GM21529 (cell line): ENCODE measurements around the gene RACK1.

ENCODE experiments used
- ATAC-seq: cut with Tn5 transposase; IDR thresholded peaks from one replicate; pipeline ENCODE4 v1.9.1; 2021; ENCODE audit not compliant: unreplicated experiment

The RACK1 gene

DNA sequence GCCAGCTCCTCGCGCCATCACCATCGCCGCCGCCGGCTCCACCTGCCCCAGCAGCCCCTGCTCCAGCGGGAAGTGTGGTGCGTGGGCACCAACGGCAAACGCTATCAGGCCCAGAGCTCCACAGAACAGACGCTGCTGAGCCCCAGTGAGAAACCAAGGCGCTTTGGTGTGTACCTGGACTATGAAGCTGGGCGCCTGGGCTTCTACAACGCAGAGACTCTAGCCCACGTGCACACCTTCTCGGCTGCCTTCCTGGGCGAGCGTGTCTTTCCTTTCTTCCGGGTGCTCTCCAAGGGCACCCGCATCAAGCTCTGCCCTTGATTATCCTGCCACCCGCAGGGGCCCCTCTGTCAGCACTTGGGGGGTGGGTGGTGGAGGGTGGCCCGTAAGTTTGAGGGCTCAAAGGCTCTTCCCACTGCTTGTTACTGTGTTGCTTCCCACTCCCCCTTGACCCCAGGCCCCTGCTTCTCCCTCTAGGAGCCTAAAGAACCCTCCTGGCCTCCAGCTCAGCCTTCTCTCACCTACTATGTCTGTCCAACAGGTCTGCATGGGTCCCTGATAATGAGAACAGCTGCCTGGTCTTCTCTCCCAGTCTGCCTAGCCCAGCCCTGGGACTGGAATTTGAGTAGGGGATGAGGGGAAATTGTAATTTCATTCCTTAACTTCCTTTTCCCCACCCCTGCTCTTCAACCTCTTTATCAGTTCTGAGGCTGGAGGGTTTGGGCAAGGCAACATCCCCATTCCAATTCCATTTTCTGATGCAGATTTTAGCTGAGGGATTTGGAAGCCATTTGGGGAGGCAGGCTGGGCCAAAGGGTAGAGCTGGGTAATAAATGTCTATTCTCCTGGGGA is 9.0 kb downstream of the RACK1 start:
- ATAC-seq, result no peak

DNA sequence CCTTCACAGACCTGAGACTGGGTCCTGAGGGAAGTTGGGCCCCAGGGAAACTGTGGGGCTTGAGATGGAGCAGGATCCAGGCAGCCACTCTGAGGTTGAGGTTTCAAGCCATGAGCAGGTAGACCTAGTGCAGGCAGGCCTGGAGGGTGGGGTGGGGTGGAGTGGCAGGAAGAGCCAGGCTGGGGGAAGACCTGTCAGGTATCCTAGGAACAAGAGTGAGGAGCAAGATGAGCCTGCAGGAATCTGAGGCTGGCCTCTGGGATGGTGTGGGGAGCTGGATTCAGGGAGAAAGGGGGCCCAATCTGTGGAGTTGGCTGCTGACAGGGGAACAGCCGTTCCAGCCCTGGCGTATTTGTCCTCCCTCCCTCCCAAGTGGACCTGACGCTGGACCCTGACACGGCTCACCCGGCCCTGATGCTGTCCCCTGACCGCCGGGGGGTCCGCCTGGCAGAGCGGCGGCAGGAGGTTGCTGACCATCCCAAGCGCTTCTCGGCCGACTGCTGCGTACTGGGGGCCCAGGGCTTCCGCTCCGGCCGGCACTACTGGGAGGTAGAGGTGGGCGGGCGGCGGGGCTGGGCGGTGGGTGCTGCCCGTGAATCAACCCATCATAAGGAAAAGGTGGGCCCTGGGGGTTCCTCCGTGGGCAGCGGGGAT is 9.8 kb downstream of the RACK1 start:
- no peak for ATAC-seq

DNA sequence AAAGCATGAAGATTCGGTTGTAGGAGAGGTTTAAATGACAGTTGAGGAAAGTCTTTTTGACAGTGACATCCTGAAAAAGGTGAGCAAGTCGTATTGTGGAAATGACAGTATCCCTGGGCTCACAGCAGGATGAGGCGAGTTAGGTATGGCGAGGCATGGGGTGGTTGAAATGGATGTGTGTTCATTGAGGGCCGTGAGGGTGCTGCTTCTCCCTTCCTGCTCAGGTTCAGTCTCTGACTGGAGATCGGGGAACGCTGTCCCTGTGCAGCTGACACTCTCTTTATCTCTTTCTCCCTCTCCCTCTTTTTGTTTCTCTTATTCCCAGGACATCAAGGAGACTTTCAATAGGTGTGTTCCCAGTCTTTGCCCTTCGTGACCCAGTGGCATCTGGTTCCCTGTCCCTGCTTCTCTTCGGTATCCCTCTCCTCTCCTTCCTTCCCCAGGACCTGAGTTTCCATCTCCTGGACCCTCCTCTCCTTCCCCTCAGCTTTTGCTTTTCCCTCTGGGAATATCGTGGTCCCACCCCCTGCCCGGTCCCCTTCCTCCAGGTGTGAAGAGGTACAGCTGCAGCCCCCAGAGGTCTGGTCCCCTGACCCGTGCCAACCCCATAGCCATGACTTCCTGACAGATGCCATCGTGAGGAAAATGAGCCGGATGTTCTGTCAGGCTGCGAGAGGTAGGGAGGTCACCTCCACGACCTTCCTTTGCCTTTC is 10.5 kb downstream of the RACK1 start:
- no peak for ATAC-seq

DNA sequence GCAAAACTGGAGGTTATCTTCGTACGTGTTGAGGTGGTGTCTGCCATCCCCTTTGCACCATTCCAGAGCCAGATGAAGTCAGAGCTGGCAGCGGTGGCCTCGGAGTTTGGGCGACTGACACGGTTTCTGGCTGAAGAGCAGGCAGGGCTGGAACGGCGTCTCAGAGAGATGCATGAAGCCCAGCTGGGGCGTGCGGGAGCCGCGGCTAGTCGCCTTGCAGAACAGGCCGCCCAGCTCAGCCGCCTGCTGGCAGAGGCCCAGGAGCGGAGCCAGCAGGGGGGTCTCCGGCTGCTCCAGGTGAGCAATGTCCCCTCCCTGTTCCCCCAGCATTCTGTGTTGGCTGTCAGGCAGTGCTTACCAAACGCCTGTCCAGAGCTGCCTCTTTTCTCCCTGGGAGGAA is 11.1 kb downstream of the RACK1 start:
- ATAC-seq, result no peak

DNA sequence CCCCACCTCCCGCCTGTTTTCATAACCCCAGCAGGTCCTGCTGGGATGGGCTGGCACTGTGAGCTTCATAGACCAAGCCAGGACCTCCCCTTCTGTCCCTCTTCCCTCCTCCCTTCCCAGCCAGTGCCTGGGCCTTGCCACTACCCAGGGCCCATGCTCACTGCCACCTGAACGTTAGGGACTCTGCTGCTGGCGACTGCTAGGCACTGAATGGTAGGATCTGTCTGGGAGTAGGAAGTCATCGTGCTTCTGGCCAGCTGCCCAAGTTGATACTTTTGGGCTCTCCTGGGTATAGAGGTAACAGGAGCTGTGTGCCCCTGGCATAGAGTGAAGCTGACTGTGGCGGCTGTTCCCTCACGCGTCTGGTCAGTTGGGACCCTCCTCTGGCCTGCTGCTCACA is 12.3 kb downstream of the RACK1 start:
- ATAC-seq, result no peak

DNA sequence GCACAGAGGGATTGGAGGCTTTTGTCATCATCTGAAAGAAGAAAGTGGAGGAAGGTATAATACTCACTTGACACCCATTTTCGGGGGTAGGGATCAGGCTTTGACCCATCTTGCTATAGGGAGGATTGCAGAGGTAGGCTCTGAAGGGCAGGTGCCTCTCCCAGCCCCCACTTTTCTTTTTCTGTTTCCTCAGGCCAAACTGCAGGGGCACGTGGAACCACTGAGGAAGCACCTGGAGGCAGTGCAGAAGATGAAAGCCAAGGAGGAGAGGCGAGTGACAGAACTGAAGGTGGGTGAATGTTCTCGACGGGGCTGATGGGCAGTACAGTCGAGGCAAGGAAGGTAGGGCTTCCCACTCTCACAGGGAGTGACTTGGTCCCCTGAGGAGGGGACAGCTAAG is 13.2 kb downstream of the RACK1 start:
- ATAC-seq, result no peak

DNA sequence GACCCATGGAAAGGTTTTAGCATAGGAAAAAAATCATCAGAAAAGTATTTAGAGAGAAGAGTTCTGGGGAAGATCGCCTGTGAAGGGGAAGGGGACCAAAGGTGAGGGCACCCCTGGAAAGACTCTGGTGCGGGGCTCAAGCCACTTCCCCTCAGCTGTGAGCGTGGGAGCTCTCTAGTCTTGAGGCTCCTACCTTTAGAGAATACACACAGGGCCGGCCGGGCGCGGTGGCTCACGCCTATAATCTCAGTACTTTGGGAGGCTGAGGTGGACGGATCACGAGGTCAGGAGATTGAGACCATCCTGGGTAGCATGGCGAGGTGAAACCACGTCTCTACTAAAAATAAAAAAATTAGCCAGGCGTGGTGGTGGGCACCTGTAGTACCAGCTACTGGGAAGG is 13.7 kb downstream of the RACK1 start:
- ATAC-seq, result no peak

- no peak for ATAC-seq
These were observed 19.1 kb downstream of the RACK1 start for GRCh38 chr5:181224390-181225229.

DNA sequence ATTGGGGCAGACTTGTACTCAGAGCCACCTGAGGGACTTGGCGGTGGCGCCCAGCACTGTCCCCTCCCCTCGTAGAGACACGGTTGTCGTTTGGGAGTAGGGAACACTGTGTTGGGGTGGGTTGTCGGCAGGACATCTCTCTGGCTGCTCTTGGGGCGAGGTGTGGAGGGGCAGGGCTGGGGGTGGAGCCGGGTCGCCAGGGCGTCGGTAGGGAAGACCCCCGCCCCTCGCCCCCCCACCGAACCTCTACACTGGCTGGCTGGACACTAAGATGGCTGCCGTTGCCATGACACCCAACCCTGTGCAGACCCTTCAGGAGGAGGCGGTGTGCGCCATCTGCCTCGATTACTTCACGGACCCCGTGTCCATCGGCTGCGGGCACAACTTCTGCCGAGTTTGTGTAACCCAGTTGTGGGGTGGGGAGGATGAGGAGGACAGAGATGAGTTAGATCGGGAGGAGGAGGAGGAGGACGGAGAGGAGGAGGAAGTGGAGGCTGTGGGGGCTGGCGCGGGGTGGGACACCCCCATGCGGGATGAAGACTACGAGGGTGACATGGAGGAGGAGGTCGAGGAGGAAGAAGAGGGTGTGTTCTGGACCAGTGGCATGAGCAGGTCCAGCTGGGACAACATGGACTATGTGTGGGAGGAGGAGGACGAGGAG is 19.8 kb downstream of the RACK1 start:
- no peak for ATAC-seq

DNA sequence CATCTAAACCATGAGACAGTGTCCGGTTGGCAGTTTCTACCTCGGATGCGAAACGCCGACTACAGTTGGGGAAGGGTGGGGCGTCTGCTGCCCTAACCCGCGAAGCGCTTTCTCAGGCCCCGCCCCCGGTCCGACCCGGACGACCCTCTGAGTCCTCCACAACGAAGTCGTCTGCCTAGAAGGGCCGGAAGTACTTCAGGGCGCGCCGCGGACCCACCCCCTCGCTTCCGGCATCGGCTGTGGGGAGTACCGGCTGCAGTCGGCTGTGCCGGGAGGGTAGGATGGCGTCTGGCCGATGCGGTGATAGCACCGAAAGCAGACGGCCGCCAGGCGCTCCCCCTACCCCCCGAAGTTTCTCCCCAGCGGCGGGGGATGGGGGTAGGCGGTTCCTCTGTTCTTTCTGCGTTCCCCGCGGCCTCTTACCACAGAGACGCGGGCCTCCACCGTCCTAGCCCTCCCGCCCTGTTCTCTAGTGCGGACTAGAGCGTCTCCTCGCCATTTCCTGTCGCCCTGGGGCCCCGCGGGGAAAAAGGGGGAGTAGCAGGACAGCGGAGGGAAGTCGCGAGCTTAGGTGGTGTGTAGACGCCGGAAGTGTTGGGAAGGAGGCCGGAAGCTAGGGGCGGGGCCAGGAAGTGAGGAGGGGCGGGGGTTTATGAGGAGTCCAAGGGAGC is 20.5 kb downstream of the RACK1 start, which contains the start of gene TRIM41:
TRIM41 (plus strand) TSS at position 224 of the 671 bp plus-strand sequence. CDS start 719 bp downstream, outside the sequence.
- peak; percentile 60 for ATAC-seq

GRCh38 chr5:181222630-181223057 is 21.1 kb downstream of the RACK1 start:
- ATAC-seq, result no peak

- ATAC-seq, result peak; percentile 26
These were observed 21.7 kb downstream of the RACK1 start for GRCh38 chr5:181221792-181222629.

- ATAC-seq, result no peak
These were observed 22.5 kb downstream of the RACK1 start for GRCh38 chr5:181221105-181221791.

DNA sequence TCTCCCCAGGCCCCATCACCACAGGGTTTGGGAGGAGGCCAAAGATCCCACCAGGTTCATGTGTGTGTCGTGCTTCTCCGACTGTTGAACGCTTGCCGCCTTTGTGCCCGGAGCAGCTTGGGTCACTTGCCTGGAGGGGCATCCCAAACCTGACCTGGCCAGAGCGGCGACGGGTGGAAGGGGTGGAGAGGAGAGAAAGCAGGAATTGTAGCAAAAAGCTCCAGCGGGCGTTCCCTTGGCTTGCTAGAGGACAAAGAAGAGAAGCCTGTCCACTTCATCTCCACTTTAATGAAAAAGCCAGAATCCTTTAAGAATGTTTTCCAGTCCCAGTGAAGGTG is 23.6 kb downstream of the RACK1 start:
- no peak for ATAC-seq

DNA sequence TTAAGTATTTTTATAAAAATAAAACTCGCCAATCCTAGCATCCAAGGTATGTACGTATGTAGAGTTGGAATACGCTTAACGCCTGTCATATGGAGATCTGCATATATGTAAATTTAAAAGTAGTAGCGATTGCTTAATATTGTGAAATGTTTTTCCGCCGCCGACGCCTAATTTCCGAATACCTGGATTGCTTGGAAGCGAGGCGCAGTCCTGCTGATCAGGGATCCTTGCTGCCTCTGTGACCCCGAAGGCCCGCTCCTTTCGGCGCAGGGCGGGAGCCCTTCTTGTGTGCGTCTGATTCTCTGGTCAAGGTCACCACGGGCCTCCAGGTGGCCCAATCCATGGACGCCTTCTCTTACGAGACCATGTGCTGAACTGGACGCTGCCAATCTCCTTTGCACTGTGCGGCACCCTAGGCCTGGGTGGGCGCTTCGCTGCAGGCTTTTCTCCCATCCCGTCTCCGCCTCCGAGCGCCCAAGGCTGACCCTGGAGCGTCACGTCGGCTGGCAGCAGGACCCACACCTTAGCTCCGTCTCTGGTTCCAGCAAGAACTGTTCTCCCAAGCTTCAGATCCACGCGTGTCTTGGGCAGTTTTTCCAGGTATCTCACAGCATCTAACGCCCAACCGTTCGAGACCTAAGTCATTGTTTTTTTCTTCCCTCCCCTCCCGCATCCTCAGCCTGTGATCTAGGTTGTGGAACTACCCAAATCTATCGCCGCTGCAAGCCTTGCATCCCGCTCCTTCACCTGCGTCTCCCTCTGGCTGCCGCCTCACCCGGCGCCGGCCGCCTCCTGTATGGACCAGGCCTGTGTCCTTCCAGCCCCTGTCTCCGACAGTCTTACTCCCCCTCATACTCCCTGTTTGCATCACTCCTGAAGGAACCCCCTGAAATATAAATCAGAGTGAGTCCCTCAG is 24.2 kb downstream of the RACK1 start:
- ATAC-seq, result no peak

DNA sequence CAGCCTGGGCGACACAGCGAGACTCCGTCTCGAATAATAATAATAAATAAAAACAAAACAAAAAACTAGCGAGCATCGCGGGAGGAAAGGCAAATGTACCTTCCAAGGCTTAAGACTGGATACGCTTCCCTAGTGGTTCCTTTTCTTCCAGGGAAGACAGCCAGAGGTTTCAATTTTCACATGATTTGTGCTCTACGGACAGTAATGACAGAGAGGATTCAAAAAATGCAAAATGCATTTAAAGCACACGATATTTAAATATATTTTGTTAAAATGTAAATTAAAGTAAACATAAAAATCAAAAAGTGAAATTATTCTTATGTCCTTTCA is 24.9 kb downstream of the RACK1 start:
- ATAC-seq, result no peak

DNA sequence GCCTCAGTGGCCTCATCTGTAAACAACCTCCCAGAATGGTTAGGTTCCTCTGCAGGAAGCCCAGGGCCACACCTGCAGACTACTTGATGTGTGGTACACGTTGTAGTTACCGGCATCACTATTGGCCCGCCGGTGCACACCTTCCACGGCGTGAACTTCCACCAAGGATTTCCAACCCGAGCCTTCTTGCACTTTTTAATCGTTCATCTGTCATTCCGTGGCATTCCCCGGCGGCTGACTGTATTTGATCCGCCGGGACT is 26.0 kb downstream of the RACK1 start:
- peak; percentile 18 for ATAC-seq
